T-helper 2 cell treated with Interferon-gamma antibody and Interleukin-4, amounts not matched to agents 5 μg/mL and 100 μg/mL, for 36 hours (primary cell): ENCODE measurements around the gene CTNNA3.

Experiments
- DNase-seq: peaks from one replicate; pipeline ENCODE4 v3.0.0; 2021; ENCODE audit warnings: low spot score
- H3K27ac Mint-ChIP-seq: one replicate; pipeline ENCODE4 v1.8.0; 2021; ENCODE audit warnings: mild to moderate bottlenecking, mixed read lengths
- H3K27me3 Mint-ChIP-seq: one replicate; pipeline ENCODE4 v1.8.0; 2021; ENCODE audit warnings: low read depth, mixed read lengths
- H3K36me3 Mint-ChIP-seq: one replicate; pipeline ENCODE4 v1.8.0; 2021; ENCODE audit warnings: low read depth, mixed read lengths
- H3K4me1 Mint-ChIP-seq: one replicate; pipeline ENCODE4 v1.8.0; 2021; ENCODE audit warnings: low read depth, mixed read lengths
- H3K4me3 Mint-ChIP-seq: one replicate; pipeline ENCODE4 v1.8.0; 2022; ENCODE audit warnings: mild to moderate bottlenecking, moderate library complexity, mixed read lengths
- H3K9me3 Mint-ChIP-seq: one replicate; pipeline ENCODE4 v1.8.0; 2021; ENCODE audit warnings: mixed read lengths

CTNNA3 gene

GRCh38 chr10:66187053-66187733, 1508.8 kb downstream of the CTNNA3 start:
- Mint-ChIP-seq H3K4me1 (no peaks in the 10 kb centered on the region), H3K27ac (no peak overlapping the region), H3K4me3 (no peak overlapping the region), H3K27me3 (no peaks in the 10 kb centered on the region), H3K36me3 (no peaks in the 10 kb centered on the region), H3K9me3 (no peaks in the 10 kb centered on the region)
- no peak for DNase-seq

DNA sequence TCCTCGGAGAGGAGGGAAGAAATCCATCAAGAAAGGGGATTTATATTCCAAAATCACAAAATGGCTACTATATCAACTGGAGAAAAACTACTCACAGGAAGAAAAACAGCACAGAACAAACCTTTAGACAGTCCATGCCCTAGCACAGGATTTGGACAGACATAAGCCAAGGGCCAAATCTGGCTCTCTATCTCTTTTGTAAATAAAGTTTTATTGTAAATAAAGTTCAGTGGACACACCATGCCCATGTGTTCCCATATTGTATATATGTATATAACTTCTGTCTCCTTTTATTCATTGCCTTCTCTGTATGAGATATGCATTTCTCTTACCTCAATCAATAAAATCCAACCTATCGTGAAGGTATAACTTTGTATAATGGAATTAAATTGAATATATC, 1513.0 kb downstream of the CTNNA3 start:
- no peak overlapping the region for H3K4me3 Mint-ChIP-seq
- H3K27ac Mint-ChIP-seq = no peak overlapping the region

DNA sequence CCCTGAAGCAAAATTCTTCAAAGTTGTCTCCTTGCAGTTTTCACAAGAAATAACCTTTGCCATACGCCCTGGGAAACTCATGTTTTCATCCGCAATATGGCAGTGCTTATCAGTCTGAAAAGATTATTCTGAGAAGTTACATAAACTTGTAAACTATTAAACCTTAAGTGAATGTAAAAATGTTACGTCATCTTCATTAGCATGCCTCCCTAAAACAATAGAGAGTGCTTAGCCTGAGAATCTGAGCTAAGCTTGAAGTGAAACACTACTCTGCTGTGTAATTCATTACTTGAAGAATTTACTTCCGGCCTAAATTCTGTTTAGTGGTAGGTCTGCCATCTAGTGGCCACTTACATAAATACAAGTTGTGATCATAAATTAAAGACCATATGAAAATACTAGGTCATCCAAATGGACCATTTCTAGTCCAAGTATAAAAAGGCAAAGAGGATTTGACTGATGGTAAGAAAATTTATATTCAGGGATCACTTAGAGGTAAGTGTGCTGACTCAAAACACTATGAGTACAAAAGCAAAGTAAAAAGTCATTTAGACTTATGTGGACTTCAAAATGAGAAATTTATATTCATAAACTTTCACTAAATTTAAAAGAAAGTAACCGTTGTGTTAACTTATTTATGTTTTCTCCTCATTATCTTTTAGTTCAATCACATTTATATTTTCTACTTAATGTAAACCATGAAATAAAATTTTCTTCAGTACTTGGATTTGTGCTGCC, 1515.2 kb downstream of the CTNNA3 start:
- no peaks in the 10 kb centered on the region for H3K9me3 Mint-ChIP-seq
- peaks cover 2% of the 10 kb centered on the region for H3K4me1 Mint-ChIP-seq
- H3K27me3 Mint-ChIP-seq = no peaks in the 10 kb centered on the region
- no peak overlapping the region for H3K4me3 Mint-ChIP-seq
- DNase-seq = no peak
- H3K27ac Mint-ChIP-seq = no peak overlapping the region
- no peaks in the 10 kb centered on the region for H3K36me3 Mint-ChIP-seq

More for the DNA sequence above, 1513.0 kb downstream of the CTNNA3 start:
- DNase-seq = no peak
- Mint-ChIP-seq H3K4me1 (peaks cover 2% of the 10 kb centered on the region), H3K36me3 (no peaks in the 10 kb centered on the region), H3K9me3 (no peaks in the 10 kb centered on the region), H3K27me3 (no peaks in the 10 kb centered on the region)

- no peaks in the 10 kb centered on the region for H3K9me3 Mint-ChIP-seq
- no peaks in the 10 kb centered on the region for H3K27me3 Mint-ChIP-seq
- H3K27ac Mint-ChIP-seq = no peak overlapping the region
- H3K4me3 Mint-ChIP-seq = no peak overlapping the region
- peaks cover 2% of the 10 kb centered on the region for H3K4me1 Mint-ChIP-seq
- H3K36me3 Mint-ChIP-seq = no peaks in the 10 kb centered on the region
- DNase-seq = no peak
These were observed 1516.0 kb downstream of the CTNNA3 start for GRCh38 chr10:66180021-66180420.

- peaks cover 2% of the 10 kb centered on the region for H3K4me1 Mint-ChIP-seq
- H3K27me3 Mint-ChIP-seq = no peaks in the 10 kb centered on the region
- no peaks in the 10 kb centered on the region for H3K9me3 Mint-ChIP-seq
- DNase-seq = no peak
- H3K36me3 Mint-ChIP-seq = no peaks in the 10 kb centered on the region
- H3K27ac Mint-ChIP-seq = no peak overlapping the region
- no peak overlapping the region for H3K4me3 Mint-ChIP-seq
These were observed 1519.2 kb downstream of the CTNNA3 start for GRCh38 chr10:66176772-66177171.

- Mint-ChIP-seq H3K27me3 (no peaks in the 10 kb centered on the region), H3K36me3 (no peaks in the 10 kb centered on the region), H3K4me3 (no peak overlapping the region), H3K4me1 (no peaks in the 10 kb centered on the region), H3K9me3 (no peaks in the 10 kb centered on the region), H3K27ac (no peak overlapping the region)
- no peak for DNase-seq
These were observed 1528.2 kb downstream of the CTNNA3 start for GRCh38 chr10:66167816-66168215.

DNA sequence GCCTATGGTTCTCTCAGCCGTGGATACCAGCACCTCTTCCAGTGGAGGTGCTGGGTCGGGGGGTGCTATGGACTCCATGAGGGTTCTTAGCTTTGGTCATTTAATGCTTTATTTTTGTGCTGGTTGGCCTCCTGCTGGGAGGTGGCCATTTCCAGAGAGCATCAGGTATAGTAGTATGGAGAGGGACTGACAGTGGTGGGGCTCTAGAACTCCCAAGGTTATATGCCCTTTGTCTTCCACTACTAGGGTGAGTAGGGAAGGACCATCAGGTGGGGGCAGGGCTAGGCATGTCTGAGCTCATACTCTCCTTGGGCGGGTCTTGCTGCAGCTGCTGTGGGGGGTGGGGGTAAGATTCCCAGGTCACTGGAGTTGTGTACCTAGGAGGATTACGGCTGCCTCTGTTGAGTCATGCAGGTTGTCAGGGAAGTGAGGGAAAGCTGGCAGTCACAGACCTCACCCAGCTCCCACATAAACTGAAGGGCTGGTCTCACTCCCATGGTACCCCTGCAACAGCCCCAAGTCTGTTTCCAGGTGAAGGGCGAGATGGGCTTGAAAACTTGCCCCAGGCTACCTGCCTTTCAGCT, 1533.3 kb downstream of the CTNNA3 start:
- H3K36me3 Mint-ChIP-seq = no peaks in the 10 kb centered on the region
- H3K4me3 Mint-ChIP-seq = no peak overlapping the region
- H3K9me3 Mint-ChIP-seq = peaks cover 3% of the 10 kb centered on the region
- no peak for DNase-seq
- no peak overlapping the region for H3K27ac Mint-ChIP-seq
- H3K4me1 Mint-ChIP-seq = no peaks in the 10 kb centered on the region
- H3K27me3 Mint-ChIP-seq = no peaks in the 10 kb centered on the region

- no peak for DNase-seq
- Mint-ChIP-seq H3K9me3 (no peaks in the 10 kb centered on the region), H3K4me3 (no peak overlapping the region), H3K27me3 (no peaks in the 10 kb centered on the region), H3K36me3 (no peaks in the 10 kb centered on the region), H3K4me1 (no peaks in the 10 kb centered on the region), H3K27ac (no peak overlapping the region)
These were observed 1544.6 kb downstream of the CTNNA3 start for GRCh38 chr10:66151346-66151745.

DNA sequence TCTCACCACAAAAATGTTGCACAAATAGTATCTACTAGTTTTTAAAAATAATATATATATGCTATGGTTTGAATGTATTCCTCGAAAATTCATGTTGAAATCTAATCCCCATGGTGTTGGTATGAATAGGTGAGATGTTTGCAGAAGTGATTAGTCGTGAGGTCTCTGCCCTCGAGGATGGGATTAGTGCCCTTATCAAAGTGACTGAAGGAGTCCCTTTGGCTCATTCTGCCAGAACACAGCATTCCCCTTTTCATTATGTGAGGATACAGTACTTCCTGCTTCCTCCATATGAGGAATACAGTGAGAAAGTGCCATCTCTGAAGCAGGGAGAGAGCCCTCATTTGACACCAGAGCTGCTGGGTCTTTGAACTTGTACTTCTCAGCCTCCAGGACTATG, 1547.7 kb downstream of the CTNNA3 start:
- no peak overlapping the region for H3K27ac Mint-ChIP-seq
- no peaks in the 10 kb centered on the region for H3K4me1 Mint-ChIP-seq
- no peaks in the 10 kb centered on the region for H3K9me3 Mint-ChIP-seq

GRCh38 chr10:66144016-66144415, 1552.0 kb downstream of the CTNNA3 start:
- H3K36me3 Mint-ChIP-seq = no peaks in the 10 kb centered on the region
- H3K27me3 Mint-ChIP-seq = no peaks in the 10 kb centered on the region
- H3K4me1 Mint-ChIP-seq = no peaks in the 10 kb centered on the region
- no peak overlapping the region for H3K4me3 Mint-ChIP-seq
- DNase-seq = no peak
- no peak overlapping the region for H3K27ac Mint-ChIP-seq
- no peaks in the 10 kb centered on the region for H3K9me3 Mint-ChIP-seq

More for the DNA sequence above, 1547.7 kb downstream of the CTNNA3 start:
- H3K4me3 Mint-ChIP-seq = no peak overlapping the region
- no peak for DNase-seq
- H3K36me3 Mint-ChIP-seq = no peaks in the 10 kb centered on the region
- H3K27me3 Mint-ChIP-seq = no peaks in the 10 kb centered on the region

DNA sequence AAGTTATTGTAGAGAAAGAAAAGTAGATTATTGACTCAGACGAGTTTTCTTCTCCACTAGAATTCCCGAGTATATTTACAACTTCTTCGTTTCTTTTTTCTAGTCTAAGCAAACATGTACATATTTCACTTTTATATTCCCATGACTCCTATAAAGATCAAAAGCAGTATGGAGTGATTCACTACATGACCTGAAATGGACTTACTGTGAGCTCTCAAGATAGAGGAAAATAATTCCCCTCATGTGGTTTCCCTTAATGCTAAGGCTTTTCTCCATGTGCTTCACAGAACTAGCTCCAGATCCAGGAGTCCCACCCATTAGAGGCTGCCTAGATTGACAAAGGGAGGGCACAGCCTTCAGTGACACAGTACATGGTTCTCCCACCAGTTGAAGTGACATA, 1593.2 kb downstream of the CTNNA3 start:
- no peak for DNase-seq
- no peak overlapping the region for H3K4me3 Mint-ChIP-seq
- no peak overlapping the region for H3K27ac Mint-ChIP-seq

GRCh38 chr10:66098595-66099480, 1597.2 kb downstream of the CTNNA3 start:
- Mint-ChIP-seq H3K36me3 (no peaks in the 10 kb centered on the region), H3K4me3 (no peak overlapping the region), H3K9me3 (peaks cover 8% of the 10 kb centered on the region), H3K27ac (no peak overlapping the region), H3K4me1 (no peaks in the 10 kb centered on the region), H3K27me3 (no peaks in the 10 kb centered on the region)
- DNase-seq = no peak

More for the DNA sequence above, 1593.2 kb downstream of the CTNNA3 start:
- Mint-ChIP-seq H3K27me3 (no peaks in the 10 kb centered on the region), H3K36me3 (no peaks in the 10 kb centered on the region), H3K4me1 (no peaks in the 10 kb centered on the region), H3K9me3 (peaks cover 2% of the 10 kb centered on the region)

GRCh38 chr10:66095610-66096009, 1600.4 kb downstream of the CTNNA3 start:
- H3K9me3 Mint-ChIP-seq = peaks cover 8% of the 10 kb centered on the region
- no peak overlapping the region for H3K27ac Mint-ChIP-seq
- no peaks in the 10 kb centered on the region for H3K36me3 Mint-ChIP-seq
- H3K27me3 Mint-ChIP-seq = no peaks in the 10 kb centered on the region
- no peaks in the 10 kb centered on the region for H3K4me1 Mint-ChIP-seq
- no peak overlapping the region for H3K4me3 Mint-ChIP-seq
- DNase-seq = no peak

DNA sequence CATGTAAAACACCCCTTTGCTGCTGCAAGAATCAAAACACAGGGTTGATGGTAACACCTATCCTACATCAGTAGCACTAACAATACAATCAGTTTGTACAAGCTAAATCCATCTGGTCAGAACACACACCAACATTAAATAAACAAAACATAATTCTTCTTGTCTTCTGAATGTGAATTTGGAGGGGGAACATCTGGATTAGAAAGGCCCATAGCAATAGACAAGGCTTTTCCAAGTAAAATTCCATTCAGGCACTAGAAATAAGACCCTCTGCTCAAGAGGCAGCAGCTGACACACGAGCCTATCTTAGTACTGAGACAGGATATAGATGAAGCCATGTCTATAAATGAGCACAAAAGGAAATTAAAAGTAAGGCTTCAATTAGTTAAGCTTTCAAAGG, 1610.1 kb downstream of the CTNNA3 start:
- H3K4me3 Mint-ChIP-seq = no peak overlapping the region
- no peak for DNase-seq
- H3K27me3 Mint-ChIP-seq = no peaks in the 10 kb centered on the region
- no peaks in the 10 kb centered on the region for H3K36me3 Mint-ChIP-seq
- H3K4me1 Mint-ChIP-seq = no peaks in the 10 kb centered on the region
- H3K9me3 Mint-ChIP-seq = peaks cover under 1% of the 10 kb centered on the region
- no peak overlapping the region for H3K27ac Mint-ChIP-seq
